ENCODE results near the gene ROCK2. TPM values are rescaled to one million over a fixed set of nuclear protein-coding genes. Genes with fewer than 3 reads are reported as not detected.

Gene ROCK2
- total and polyA plus RNA-seq, 8 donors, result 49.4 to 61.5 (median 58.8) TPM

DNA sequence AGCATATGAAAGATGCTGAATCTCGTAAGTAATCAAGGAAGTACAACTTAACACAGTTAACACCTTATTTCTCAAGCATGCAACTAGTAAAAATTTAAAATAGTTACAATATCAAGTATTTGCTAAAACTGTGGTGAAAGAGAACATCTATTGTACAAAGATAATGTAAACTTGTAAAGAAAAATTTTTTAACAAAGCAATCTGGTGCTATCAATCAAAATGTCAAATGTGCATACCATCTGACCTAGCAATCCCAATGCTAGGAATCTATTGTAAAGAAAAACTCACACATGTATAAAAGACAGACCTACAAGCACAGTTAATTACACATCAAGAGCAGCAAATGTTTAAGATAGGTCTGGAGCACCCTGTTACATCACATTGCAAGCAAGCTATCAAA is 99.1 kb downstream of the ROCK2 start:
- no peak for TF ChIP-seq CTCF (IDR thresholded peaks at IDR 0.05)
- ATAC-seq (no peak), DNase-seq (no peak)
- H3K4me1 ChIP-seq, result no peaks in the 10 kb centered on the region
- intact Hi-C loops (cut with DNase I), result no loop called here
- no peak overlapping the region for H3K4me3 ChIP-seq
- H3K36me3 ChIP-seq, result peaks cover 0 to 23% of the 10 kb centered on the region in 2 donors
- H3K27ac ChIP-seq, result no peak overlapping the region
- no peaks in the 10 kb centered on the region for H3K27me3 ChIP-seq
- no peaks in the 10 kb centered on the region for H3K9me3 ChIP-seq

DNA sequence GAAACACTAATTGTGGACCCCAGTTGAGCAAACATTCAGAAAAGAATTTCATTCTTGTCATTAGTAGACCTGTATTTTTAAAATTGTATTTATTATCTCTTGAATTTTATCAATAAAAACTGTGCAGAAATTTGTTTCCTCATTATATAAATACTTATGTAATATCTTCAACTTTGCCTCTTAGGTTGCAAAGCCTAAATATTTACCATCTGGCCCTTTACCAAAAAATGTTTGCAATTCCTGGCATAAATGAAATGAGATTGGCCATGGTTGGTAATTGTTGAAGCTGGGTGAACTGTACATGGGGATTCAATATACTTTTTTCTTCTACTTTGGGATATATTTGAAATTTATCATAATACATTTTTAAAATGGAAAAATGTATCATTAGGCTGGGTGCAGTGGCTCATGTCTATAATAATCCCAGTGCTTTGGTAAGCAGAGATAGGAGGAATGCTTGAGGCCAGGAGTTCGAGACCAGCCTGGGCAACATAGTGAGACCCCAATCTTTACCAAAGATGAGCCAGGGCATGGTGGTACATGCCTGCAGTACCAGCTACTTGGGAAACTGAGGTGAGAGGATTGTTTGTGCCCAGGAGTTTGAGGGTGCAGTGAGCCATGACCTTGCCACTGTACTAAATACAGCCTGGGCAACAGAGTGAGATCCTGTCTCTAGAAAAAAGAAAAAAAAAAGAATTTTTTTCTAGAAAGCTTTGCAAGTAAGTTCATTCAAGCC is 100.2 kb downstream of the ROCK2 start:
- Histone ChIP-seq H3K27ac (no peak overlapping the region), H3K4me1 (peaks cover 0 to 2% of the 10 kb centered on the region in 2 donors), H3K36me3 (peaks cover 0 to 23% of the 10 kb centered on the region in 2 donors), H3K9me3 (no peaks in the 10 kb centered on the region), H3K27me3 (no peaks in the 10 kb centered on the region), H3K4me3 (no peak overlapping the region)
- intact Hi-C loops (cut with DNase I), result no loop called here
- ATAC-seq (no peak), DNase-seq (no peak)
- no peak for TF ChIP-seq CTCF (IDR thresholded peaks at IDR 0.05)

DNA sequence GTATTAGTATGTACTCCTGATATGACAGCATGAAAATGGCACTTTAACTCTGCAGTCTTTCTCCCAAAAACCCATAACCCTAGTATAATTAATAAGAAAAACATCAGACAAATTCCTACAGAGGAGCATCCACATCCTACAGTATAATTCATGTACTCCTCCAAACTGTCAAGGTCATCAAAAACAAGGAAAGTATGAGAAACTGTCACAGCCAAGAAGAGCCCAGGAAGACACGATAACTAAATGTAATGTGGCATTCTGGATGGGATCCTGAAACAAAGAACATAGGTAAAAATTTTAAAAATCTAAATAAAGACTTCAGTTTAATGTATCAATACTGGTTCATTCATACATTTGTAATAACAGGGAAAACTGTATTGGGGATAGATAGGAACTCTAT is 100.9 kb downstream of the ROCK2 start:
- TF ChIP-seq CTCF (IDR thresholded peaks at IDR 0.05), result no peak
- H3K27me3 ChIP-seq, result no peaks in the 10 kb centered on the region
- DNase-seq (no peak), ATAC-seq (no peak)
- no peaks in the 10 kb centered on the region for H3K9me3 ChIP-seq
- H3K27ac ChIP-seq, result no peak overlapping the region
- H3K4me1 ChIP-seq, result peaks cover 0 to 3% of the 10 kb centered on the region in 2 donors
- intact Hi-C loops (cut with DNase I), result no loop called here
- peaks cover 0 to 18% of the 10 kb centered on the region in 2 donors for H3K36me3 ChIP-seq
- no peak overlapping the region for H3K4me3 ChIP-seq

DNA sequence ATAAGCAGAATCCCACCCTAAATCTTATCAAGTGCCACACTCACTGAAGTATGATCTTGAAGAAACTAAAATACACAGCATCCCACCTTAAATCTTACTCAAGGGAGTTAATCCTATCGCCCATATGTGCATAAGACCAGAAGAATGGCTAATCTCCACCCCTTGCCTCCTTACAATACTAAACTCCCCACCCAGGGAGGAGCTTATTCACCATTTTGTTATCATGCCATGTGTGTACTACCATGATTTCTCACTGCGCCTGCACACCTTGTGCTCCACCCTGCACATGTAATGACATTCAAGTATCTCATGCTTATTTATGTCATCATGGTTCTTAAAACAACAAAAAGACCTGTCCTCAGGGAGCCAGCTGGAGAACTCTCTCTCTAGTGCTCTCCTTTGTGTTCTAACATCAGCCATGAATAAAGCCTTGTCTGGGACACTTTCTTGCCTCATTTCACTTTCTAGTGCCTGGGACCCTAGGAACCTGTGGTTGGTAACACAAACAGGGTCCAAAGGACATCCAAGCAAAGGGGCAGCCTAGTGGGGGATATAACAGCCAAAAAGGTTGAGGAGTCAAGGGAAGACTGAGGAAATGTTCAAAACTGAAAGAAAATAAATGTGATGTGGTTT is 101.8 kb downstream of the ROCK2 start:
- TF ChIP-seq CTCF (IDR thresholded peaks at IDR 0.05), result no peak
- intact Hi-C loops (cut with DNase I), result no loop called here
- no peaks in the 10 kb centered on the region for H3K9me3 ChIP-seq

GRCh38 chr2:11241412-11242203 is 102.8 kb downstream of the ROCK2 start:
- ATAC-seq (no peak), DNase-seq (no peak)
- H3K4me1 ChIP-seq, result peaks cover 0 to 3% of the 10 kb centered on the region in 2 donors
- no peak overlapping the region for H3K4me3 ChIP-seq
- no peak for TF ChIP-seq CTCF (IDR thresholded peaks at IDR 0.05)
- H3K27ac ChIP-seq, result no peak overlapping the region
- intact Hi-C loops (cut with DNase I), result no loop called here
- H3K36me3 ChIP-seq, result no peaks in the 10 kb centered on the region
- H3K27me3 ChIP-seq, result no peaks in the 10 kb centered on the region
- H3K9me3 ChIP-seq, result no peaks in the 10 kb centered on the region

More for the DNA sequence above, 101.8 kb downstream of the ROCK2 start:
- Histone ChIP-seq H3K36me3 (peaks cover 0 to 9% of the 10 kb centered on the region in 2 donors), H3K27me3 (no peaks in the 10 kb centered on the region), H3K4me1 (peaks cover 0 to 3% of the 10 kb centered on the region in 2 donors), H3K4me3 (no peak overlapping the region), H3K27ac (no peak overlapping the region)
- no peak for DNase-seq
- ATAC-seq, result no peak

Measured in left lung (tissue), 10 donors.